OCI-LY7 (cell line): ENCODE results near the gene SRSF2.

Experiments
- CTCF ChIP-seq: fragments of 200-600 bp; sonication (generic); conservative IDR thresholded peaks from 2 replicates; pipeline ENCODE4 v1.5.1; 2014; ENCODE audit warnings: mild to moderate bottlenecking, antibody characterized with exemption, low read length, moderate library complexity, mixed read lengths
- EZH2phosphoT487 ChIP-seq: fragments of 200-600 bp; sonication (generic); IDR thresholded peaks from 2 replicates; pipeline ENCODE4 v1.6.1; 2018; ENCODE audit warnings: low read depth, borderline replicate concordance, mild to moderate bottlenecking, mixed run types, antibody characterized with exemption, low read length, moderate library complexity, mixed read lengths

- TF ChIP-seq CTCF (no peak), EZH2phosphoT487 (no peak)
Measured at GRCh38 chr17:76784926-76785325, 47.8 kb upstream of the SRSF2 start.
